HUES48 (cell line): ENCODE results near the gene GCNT2.
A peak's percentile ranks its signal among the peaks of the same experiment; 100 is the strongest.

Source experiments
- H3K27ac ChIP-seq: one replicate; pipeline ENCODE4 v1.7.0; 2013; ENCODE audit warnings: low read depth, low read length, inconsistent platforms
- H3K27me3 ChIP-seq: 2 replicates; pipeline ENCODE4 v1.6.1; 2013; ENCODE audit warnings: mild to moderate bottlenecking, low read length; ENCODE audit not compliant: control insufficient read depth, insufficient read depth
- H3K36me3 ChIP-seq: 2 replicates; pipeline ENCODE4 v1.6.1; 2013; ENCODE audit warnings: low read length; ENCODE audit not compliant: control insufficient read depth, insufficient read depth
- H3K4me1 ChIP-seq: 2 replicates; pipeline ENCODE4 v1.6.1; 2013; ENCODE audit warnings: mild to moderate bottlenecking, low read length; ENCODE audit not compliant: control insufficient read depth, insufficient read depth
- H3K4me3 ChIP-seq: 2 replicates; pipeline ENCODE4 v1.5.1; 2013; ENCODE audit warnings: mild to moderate bottlenecking, low read depth, low read length
- H3K9ac ChIP-seq: 2 replicates; pipeline ENCODE4 v1.6.1; 2013; ENCODE audit warnings: mild to moderate bottlenecking, low read depth, low read length, moderate library complexity
- H3K9me3 ChIP-seq: 2 replicates; pipeline ENCODE4 v1.6.1; 2013; ENCODE audit warnings: low read length; ENCODE audit not compliant: control insufficient read depth, insufficient read depth

GCNT2 gene

GRCh38 chr6:10550764-10551163 lies 29.6 kb downstream of the GCNT2 start:
- Histone ChIP-seq H3K9me3 (no peaks in the 10 kb centered on the region), H3K9ac (no peak overlapping the region), H3K4me1 (peaks cover 23% of the 10 kb centered on the region), H3K27me3 (no peaks in the 10 kb centered on the region), H3K27ac (no peak overlapping the region), H3K36me3 (no peaks in the 10 kb centered on the region), H3K4me3 (no peak overlapping the region)

- H3K27me3 ChIP-seq, result no peaks in the 10 kb centered on the region
- no peaks in the 10 kb centered on the region for H3K9me3 ChIP-seq
- H3K27ac ChIP-seq, result no peak overlapping the region
- no peaks in the 10 kb centered on the region for H3K36me3 ChIP-seq
- H3K4me3 ChIP-seq, result no peak overlapping the region
- peaks cover 32% of the 10 kb centered on the region for H3K4me1 ChIP-seq
- no peak overlapping the region for H3K9ac ChIP-seq
These were observed 31.2 kb downstream of the GCNT2 start for GRCh38 chr6:10552270-10552810.

GRCh38 chr6:10553871-10554270 lies 32.7 kb downstream of the GCNT2 start:
- peaks cover 33% of the 10 kb centered on the region for H3K4me1 ChIP-seq
- no peaks in the 10 kb centered on the region for H3K36me3 ChIP-seq
- no peak overlapping the region for H3K9ac ChIP-seq
- H3K4me3 ChIP-seq, result no peak overlapping the region
- no peaks in the 10 kb centered on the region for H3K9me3 ChIP-seq
- H3K27ac ChIP-seq, result no peak overlapping the region
- H3K27me3 ChIP-seq, result no peaks in the 10 kb centered on the region

GRCh38 chr6:10554826-10555225 lies 33.7 kb downstream of the GCNT2 start:
- no peaks in the 10 kb centered on the region for H3K9me3 ChIP-seq
- H3K27ac ChIP-seq, result peak overlapping the region; percentile 97
- H3K4me3 ChIP-seq, result peak overlapping the region; percentile 82
- peaks cover 43% of the 10 kb centered on the region for H3K4me1 ChIP-seq
- no peaks in the 10 kb centered on the region for H3K36me3 ChIP-seq
- no peaks in the 10 kb centered on the region for H3K27me3 ChIP-seq
- H3K9ac ChIP-seq, result peak overlapping the region; percentile 3; the same call in 1 of the 2 replicates

GRCh38 chr6:10555625-10556309 lies 34.6 kb downstream of the GCNT2 start:
- Histone ChIP-seq H3K9ac (peak overlapping the region; percentile 69), H3K36me3 (no peaks in the 10 kb centered on the region), H3K27me3 (no peaks in the 10 kb centered on the region), H3K27ac (peak overlapping the region; percentile 97), H3K9me3 (no peaks in the 10 kb centered on the region), H3K4me3 (peak overlapping the region; percentile 82), H3K4me1 (peaks cover 52% of the 10 kb centered on the region)

GRCh38 chr6:10556589-10556988 lies 35.4 kb downstream of the GCNT2 start:
- peak overlapping the region; percentile 82 for H3K4me3 ChIP-seq
- peak overlapping the region; percentile 97 for H3K27ac ChIP-seq
- H3K9ac ChIP-seq, result peak overlapping the region; percentile 69

GRCh38 chr6:10556992-10557391 lies 35.8 kb downstream of the GCNT2 start:
- Histone ChIP-seq H3K4me3 (peak overlapping the region; percentile 82), H3K36me3 (peaks cover 5% of the 10 kb centered on the region; the same call in 1 of the 2 replicates), H3K27ac (no peak overlapping the region), H3K9me3 (no peaks in the 10 kb centered on the region), H3K27me3 (no peaks in the 10 kb centered on the region), H3K4me1 (peaks cover 58% of the 10 kb centered on the region), H3K9ac (0 out of 2 replicates have a peak overlapping the region, but pooled peaks have one; percentile 69)

More at GRCh38 chr6:10556589-10556988, 35.4 kb downstream of the GCNT2 start:
- peaks cover 4% of the 10 kb centered on the region; the same call in 1 of the 2 replicates for H3K36me3 ChIP-seq
- peaks cover 57% of the 10 kb centered on the region for H3K4me1 ChIP-seq
- H3K27me3 ChIP-seq, result no peaks in the 10 kb centered on the region
- no peaks in the 10 kb centered on the region for H3K9me3 ChIP-seq

GRCh38 chr6:10557913-10558312 lies 36.8 kb downstream of the GCNT2 start:
- H3K4me3 ChIP-seq, result peak overlapping the region; percentile 82
- H3K9me3 ChIP-seq, result no peaks in the 10 kb centered on the region
- H3K36me3 ChIP-seq, result peaks cover 5% of the 10 kb centered on the region; the same call in 1 of the 2 replicates
- peak overlapping the region; percentile 78 for H3K27ac ChIP-seq
- no peaks in the 10 kb centered on the region for H3K27me3 ChIP-seq
- H3K4me1 ChIP-seq, result peaks cover 54% of the 10 kb centered on the region
- peak overlapping the region; percentile 12; the same call in 1 of the 2 replicates for H3K9ac ChIP-seq

- Histone ChIP-seq H3K9ac (peak overlapping the region; percentile 12; the same call in 1 of the 2 replicates), H3K36me3 (peaks cover 8% of the 10 kb centered on the region; the same call in 1 of the 2 replicates), H3K4me3 (peak overlapping the region; percentile 82)
These were observed 37.4 kb downstream of the GCNT2 start for GRCh38 chr6:10558565-10558964.

GRCh38 chr6:10559522-10560152 lies 38.5 kb downstream of the GCNT2 start:
- Histone ChIP-seq H3K36me3 (peaks cover 12% of the 10 kb centered on the region), H3K4me1 (peaks cover 50% of the 10 kb centered on the region), H3K9ac (no peak overlapping the region), H3K27me3 (no peaks in the 10 kb centered on the region), H3K9me3 (no peaks in the 10 kb centered on the region), H3K4me3 (peak overlapping the region; percentile 82), H3K27ac (peak overlapping the region; percentile 78)

More at GRCh38 chr6:10558565-10558964, 37.4 kb downstream of the GCNT2 start:
- Histone ChIP-seq H3K4me1 (peaks cover 52% of the 10 kb centered on the region), H3K27ac (peak overlapping the region; percentile 78), H3K9me3 (no peaks in the 10 kb centered on the region), H3K27me3 (no peaks in the 10 kb centered on the region)
